Endothelial cell of umbilical vein (primary cell): ENCODE measurements around the gene CCR9. TPM values are rescaled to one million over a fixed set of nuclear protein-coding genes. Genes with fewer than 3 reads are reported as not detected.

Experiments used
- BruUV-seq: library from RNA; stranded (reverse); fragments of 400-500 nt; replicated peaks from 2 replicates; lab custom pipeline; 2021; lab: Mats Ljungman, UMichigan
- CTCF ChIA-PET: fragments of 300-600, 350-600 bp; sonication (Branson Sonifier 250); formaldehyde crosslinking; loops from one replicate; lab custom pipeline; 2021; ENCODE audit warnings: antibody characterized with exemption, inconsistent platforms; lab: Charles Lee
- POLR2A ChIA-PET: fragments of 300-600, 350-600 bp; sonication (Branson Sonifier 250); formaldehyde crosslinking; loops from one replicate; lab custom pipeline; 2021; ENCODE audit warnings: antibody characterized with exemption, inconsistent platforms; lab: Charles Lee
- DNase-seq: peaks from one replicate; pipeline ENCODE4 v3.0.0-alpha.2; 2011; ENCODE audit warnings: low read depth, low spot score
- FAIRE-seq: peaks from 2 replicates; lab custom pipeline; 2011; peaks lifted over from hg19 to GRCh38; lab: Jason Lieb, UNC
- H2AFZ ChIP-seq: 2 replicates; pipeline ENCODE4 v1.6.0; 2012; ENCODE audit warnings: low read depth, low read length, control low read depth, inconsistent platforms
- H3K27ac ChIP-seq: 2 replicates; pipeline ENCODE4 v1.5.1; 2011; ENCODE audit warnings: low read depth, mild to moderate bottlenecking, control low read depth, low read length, moderate library complexity; ENCODE audit not compliant: insufficient read depth
- H3K27me3 ChIP-seq, 2 experiments: 2 replicates each; pipeline versions ENCODE4 v1.6.0 to v1.6.1; 2011; ENCODE audit warnings: low read length in 2 of 2, mixed read lengths in 1 of 2; ENCODE audit not compliant: control insufficient read depth in 2 of 2, insufficient read depth in 2 of 2
- H3K36me3 ChIP-seq, 2 experiments: 2 replicates in 1 of 2; 3 replicates in 1 of 2; pipeline ENCODE4 v1.5.1; 2011; ENCODE audit warnings: low read length in 2 of 2, mild to moderate bottlenecking in 1 of 2, moderate library complexity in 1 of 2; ENCODE audit not compliant: control insufficient read depth in 2 of 2, insufficient read depth in 2 of 2; ENCODE audit errors: extremely low read depth in 1 of 2
- H3K4me1 ChIP-seq: 3 replicates; pipeline ENCODE4 v1.5.1; 2011; ENCODE audit warnings: mild to moderate bottlenecking, low read length; ENCODE audit not compliant: control insufficient read depth, insufficient read depth; ENCODE audit errors: extremely low read depth
- H3K4me2 ChIP-seq: 2 replicates; pipeline ENCODE4 v1.6.1; 2011; ENCODE audit warnings: low read length, control low read depth, mixed read lengths; ENCODE audit not compliant: insufficient read depth
- H3K4me3 ChIP-seq, 3 experiments: fragments of 200-600 bp in 1 of 3; sonication (generic), shearing (Covaris generic) in 1 of 3; replicated peaks in 1 of 3; 2 replicates each; pipeline ENCODE4 v1.5.1; 2011 to 2016; ENCODE audit warnings: control low read depth in 3 of 3, low read length in 3 of 3, mild to moderate bottlenecking in 2 of 3, inconsistent platforms in 1 of 3, low read depth in 1 of 3, moderate library complexity in 1 of 3; ENCODE audit not compliant: insufficient read depth in 1 of 3
- H3K79me2 ChIP-seq: 2 replicates; pipeline ENCODE4 v1.6.0; 2012; ENCODE audit warnings: low read length, inconsistent platforms; ENCODE audit not compliant: control insufficient read depth, insufficient read depth
- H3K9ac ChIP-seq: replicated peaks from 2 replicates; pipeline ENCODE3; 2011; ENCODE audit warnings: low read length, control low read depth; ENCODE audit not compliant: insufficient read depth; ENCODE audit errors: extremely low read depth
- H3K9me1 ChIP-seq: replicated peaks from 3 replicates; pipeline ENCODE4 v1.6.0; 2011; ENCODE audit warnings: mild to moderate bottlenecking, low read length; ENCODE audit not compliant: control insufficient read depth, insufficient read depth; ENCODE audit errors: extremely low read depth
- H3K9me3 ChIP-seq: replicated peaks from 2 replicates; pipeline ENCODE4 v1.5.1; 2012; ENCODE audit warnings: low read length, inconsistent platforms; ENCODE audit not compliant: control insufficient read depth, insufficient read depth
- H4K20me1 ChIP-seq: replicated peaks from 2 replicates; pipeline ENCODE3; 2011; ENCODE audit warnings: mild to moderate bottlenecking, low read length; ENCODE audit not compliant: control insufficient read depth, insufficient read depth; ENCODE audit errors: extremely low read depth
- EZH2 ChIP-seq: IDR thresholded peaks from 2 replicates; pipeline ENCODE4 v1.6.1; 2012; ENCODE audit warnings: borderline replicate concordance, low read depth, mild to moderate bottlenecking, moderate library complexity, low read length, inconsistent platforms; ENCODE audit not compliant: severe bottlenecking
- FOS ChIP-seq: IDR thresholded peaks from 2 replicates; pipeline ENCODE4 v1.6.1; 2011; ENCODE audit warnings: mild to moderate bottlenecking, low read length, moderate library complexity, borderline replicate concordance; ENCODE audit not compliant: insufficient read depth
- GATA2 ChIP-seq: IDR thresholded peaks from 2 replicates; pipeline ENCODE4 v1.7.0; 2011; ENCODE audit warnings: low read depth, mild to moderate bottlenecking, moderate library complexity, mixed read lengths, low read length; ENCODE audit not compliant: insufficient read length, insufficient read depth
- JUN ChIP-seq: IDR thresholded peaks from 2 replicates; pipeline ENCODE4 v1.6.1; 2011; ENCODE audit warnings: borderline replicate concordance, low read depth; ENCODE audit not compliant: insufficient read length, insufficient read depth
- MYC ChIP-seq: IDR thresholded peaks from one replicate; pipeline ENCODE4 v1.6.1; 2011; ENCODE audit warnings: mild to moderate bottlenecking, low read depth, low read length
- POLR2A ChIP-seq: IDR thresholded peaks from 2 replicates; pipeline ENCODE4 v1.6.1; 2012; ENCODE audit warnings: low read depth, mild to moderate bottlenecking, control low read depth, low read length
- POLR2AphosphoS5 ChIP-seq: IDR thresholded peaks from 2 replicates; pipeline ENCODE4 v1.6.1; 2012; ENCODE audit warnings: low read depth, mild to moderate bottlenecking, control low read depth, low read length, moderate library complexity; ENCODE audit not compliant: insufficient read depth
- dilution Hi-C: fragments of 300-500 bp; cut with MboI; formaldehyde crosslinking; loops from one replicate; pipeline ENCODE4 v1.15.0; 2019; ENCODE audit warnings: low sequenced_read_pairs; ENCODE audit not compliant: extremely low pct_ligation_motif_present
- intact Hi-C: fragments of 100-400 bp; cut with micrococcal nuclease; formaldehyde crosslinking; loops from one replicate; pipeline ENCODE4 v1.10.0; 2022
- polyA plus RNA-seq, 4 experiments: library from polyadenylated mRNA; depleted of rRNA in 3 of 4; stranded (reverse) in 3 of 4; unstranded in 1 of 4; fragments of >200 nt; gene quantifications; 2 replicates each; pipeline versions ENCODE4 v1.2.1 to v1.2.3, GENCODE V29; 2011 to 2012; ENCODE audit warnings: missing spikeins in 1 of 4
- total RNA-seq: library from RNA; stranded (reverse); gene quantifications from 2 replicates; pipeline ENCODE4 v1.2.3, GENCODE V29; 2021
- TF ChIP-seq, protein P1 (sequence below), 2 donors: IDR thresholded peaks; 1 replicate in 1 of 2; 2 replicates in 1 of 2; pipeline ENCODE4 v1.5.1; 2011; ENCODE audit warnings: low read length in 2 of 2, mild to moderate bottlenecking in 2 of 2, moderate library complexity in 2 of 2, control low read depth in 1 of 2, inconsistent platforms in 1 of 2, low read depth in 1 of 2; ENCODE audit not compliant: insufficient read depth in 1 of 2; ENCODE audit errors: extremely low read depth in 1 of 2
- TF ChIP-seq, protein P2 (sequence below): IDR thresholded peaks from 2 replicates; pipeline ENCODE4 v1.6.1; 2011; ENCODE audit not compliant: insufficient read depth, insufficient read length

CCR9 gene
- total and polyA plus RNA-seq, 2 donors (not counting 3 experiments of a cell fraction or from before 2014, with no cell fraction given), result not detected

DNA sequence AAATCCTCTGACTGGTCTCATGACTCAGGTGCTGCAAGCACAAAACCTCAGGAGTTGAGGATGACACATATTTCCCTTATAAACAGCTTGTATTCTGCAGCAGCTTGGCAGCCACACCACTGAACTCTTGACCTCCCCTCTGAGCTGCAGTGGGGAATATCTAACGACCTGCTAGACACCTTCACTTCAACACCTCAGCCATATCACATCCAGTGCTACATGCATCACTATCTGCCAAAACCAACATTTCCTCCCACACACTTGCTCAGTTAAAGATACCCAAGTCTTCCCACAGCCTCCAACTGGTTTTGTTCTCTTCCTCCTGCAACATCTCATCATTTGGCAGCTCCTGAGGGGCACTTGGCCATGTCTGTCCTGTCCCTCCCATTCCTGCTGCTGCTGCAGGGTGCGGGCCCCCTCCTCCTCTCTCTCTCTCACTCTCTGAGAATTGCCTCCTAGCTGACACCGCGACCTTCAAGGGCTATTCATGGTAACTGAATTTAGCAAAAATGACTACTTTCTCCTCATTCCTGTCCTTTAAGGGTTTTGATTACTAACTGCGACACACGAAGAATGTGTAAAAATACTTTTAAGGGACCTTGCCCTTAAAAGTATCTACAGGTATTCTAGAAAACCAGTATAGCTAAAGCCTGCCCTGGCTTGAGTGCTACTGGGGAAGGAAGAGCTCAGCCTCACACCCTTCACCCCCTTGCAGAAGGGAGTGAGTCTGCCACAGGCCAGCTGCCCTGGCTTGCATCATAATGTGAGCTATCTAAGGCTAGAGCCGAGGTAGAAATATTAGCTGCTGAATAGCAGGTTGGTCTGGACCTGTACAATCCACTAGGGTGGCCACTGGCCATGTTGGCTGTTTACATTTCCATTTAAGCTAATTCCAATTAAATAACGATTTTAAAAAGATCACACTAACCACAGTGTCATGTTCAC, 5.0 kb upstream of the CCR9 start:
- Histone ChIP-seq H4K20me1 (no peaks in the 10 kb centered on the region), H3K27me3 (peaks cover 4 to 15% of the 10 kb centered on the region in 2 experiments), H3K36me3 (no peaks in the 10 kb centered on the region), H3K4me1 (no peaks in the 10 kb centered on the region), H3K4me2 (no peak overlapping the region), H3K79me2 (no peaks in the 10 kb centered on the region), H3K4me3 (no peak overlapping the region), H3K27ac (no peak overlapping the region), H3K9me1 (no peaks in the 10 kb centered on the region), H3K9me3 (no peaks in the 10 kb centered on the region), H3K9ac (no peak overlapping the region), H2AFZ (no peak overlapping the region)
- DNase-seq, result no peak
- dilution Hi-C loops (no loop called here), intact Hi-C loops (no loop called here)
- POLR2A ChIA-PET, result no interaction called here
- no peak for FAIRE-seq
- CTCF ChIA-PET, result interaction anchor here (0.7 kb wide), 1 partner anchor 370 kb away, joined by 4 read pairs; no protein-coding TSS in a partner anchor
- BruUV-seq, result no TSS peak
- TF ChIP-seq, protein P1, sequence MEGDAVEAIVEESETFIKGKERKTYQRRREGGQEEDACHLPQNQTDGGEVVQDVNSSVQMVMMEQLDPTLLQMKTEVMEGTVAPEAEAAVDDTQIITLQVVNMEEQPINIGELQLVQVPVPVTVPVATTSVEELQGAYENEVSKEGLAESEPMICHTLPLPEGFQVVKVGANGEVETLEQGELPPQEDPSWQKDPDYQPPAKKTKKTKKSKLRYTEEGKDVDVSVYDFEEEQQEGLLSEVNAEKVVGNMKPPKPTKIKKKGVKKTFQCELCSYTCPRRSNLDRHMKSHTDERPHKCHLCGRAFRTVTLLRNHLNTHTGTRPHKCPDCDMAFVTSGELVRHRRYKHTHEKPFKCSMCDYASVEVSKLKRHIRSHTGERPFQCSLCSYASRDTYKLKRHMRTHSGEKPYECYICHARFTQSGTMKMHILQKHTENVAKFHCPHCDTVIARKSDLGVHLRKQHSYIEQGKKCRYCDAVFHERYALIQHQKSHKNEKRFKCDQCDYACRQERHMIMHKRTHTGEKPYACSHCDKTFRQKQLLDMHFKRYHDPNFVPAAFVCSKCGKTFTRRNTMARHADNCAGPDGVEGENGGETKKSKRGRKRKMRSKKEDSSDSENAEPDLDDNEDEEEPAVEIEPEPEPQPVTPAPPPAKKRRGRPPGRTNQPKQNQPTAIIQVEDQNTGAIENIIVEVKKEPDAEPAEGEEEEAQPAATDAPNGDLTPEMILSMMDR (IDR thresholded peaks at IDR 0.05; ENCODE audit: extremely low read depth in 1 of 2, insufficient read depth in 1 of 2, low read depth in 1 of 2, low read length in 2 of 2), result no peak
- no peak for TF ChIP-seq POLR2AphosphoS5
- TF ChIP-seq EZH2, result no peak
- no peak for TF ChIP-seq GATA2
- no peak for TF ChIP-seq FOS
- TF ChIP-seq, protein P2, sequence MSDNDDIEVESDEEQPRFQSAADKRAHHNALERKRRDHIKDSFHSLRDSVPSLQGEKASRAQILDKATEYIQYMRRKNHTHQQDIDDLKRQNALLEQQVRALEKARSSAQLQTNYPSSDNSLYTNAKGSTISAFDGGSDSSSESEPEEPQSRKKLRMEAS, result no peak
- TF ChIP-seq POLR2A, result no peak
- no peak for TF ChIP-seq JUN
- TF ChIP-seq MYC, result no peak
